Measurements from ENCODE around the gene RPS6KA4. TPM values are rescaled to one million over a fixed set of nuclear protein-coding genes. Genes with fewer than 3 reads are reported as not detected.
A peak's percentile ranks its signal among the peaks of the same experiment; 100 is the strongest.

Gene RPS6KA4
- total RNA-seq, 2 donors from 2014 or later = 13.0 to 22.7 TPM

GRCh38 chr11:64401775-64402174 lies 42.8 kb downstream of the RPS6KA4 start:
- TF ChIP-seq CTCF (IDR thresholded peaks at IDR 0.05) (no peak), POLR2A (IDR thresholded peaks at IDR 0.05) (no peak)
- H3K4me1 ChIP-seq = peaks cover 5% of the 10 kb centered on the region
- no peaks in the 10 kb centered on the region for H3K9me3 ChIP-seq
- no peaks in the 10 kb centered on the region for H3K36me3 ChIP-seq (replicated peaks in 1 of 2; ENCODE audit: insufficient read depth in 1 of 2, low read depth in 2 of 2)
- ATAC-seq = no peak
- H3K27ac ChIP-seq = no peak overlapping the region
- H3K27me3 ChIP-seq = no peaks in the 10 kb centered on the region
- 81 to 92% methylated on average over 7 of the region's 7 CpGs for WGBS, 2 donors
- no peak overlapping the region for H3K4me3 ChIP-seq
- intact Hi-C loops (cut with DNase I) = no loop called here
- no peak for DNase-seq

GRCh38 chr11:64403106-64403505 lies 44.1 kb downstream of the RPS6KA4 start:
- peaks cover 5% of the 10 kb centered on the region for H3K4me1 ChIP-seq
- no peak for TF ChIP-seq CTCF (IDR thresholded peaks at IDR 0.05)
- no peak for TF ChIP-seq POLR2A (IDR thresholded peaks at IDR 0.05)
- WGBS, 2 donors = 75 to 77% methylated on average over 5 of the region's 5 CpGs

GRCh38 chr11:64406221-64406946 lies 47.4 kb downstream of the RPS6KA4 start:
- Histone ChIP-seq H3K4me1 (no peaks in the 10 kb centered on the region), H3K36me3 (replicated peaks in 1 of 2; ENCODE audit: insufficient read depth in 1 of 2, low read depth in 2 of 2) (no peaks in the 10 kb centered on the region), H3K4me3 (no peak overlapping the region), H3K27ac (no peak overlapping the region), H3K9me3 (no peaks in the 10 kb centered on the region), H3K27me3 (no peaks in the 10 kb centered on the region)
- peak; percentile 38 for ATAC-seq
- TF ChIP-seq CTCF (IDR thresholded peaks at IDR 0.05) = no peak
- 39 to 47% methylated on average over 3 to 10 of the region's 10 CpGs for WGBS, 2 donors
- intact Hi-C loops (cut with DNase I) = no loop called here
- DNase-seq = peak in 1 of 4 donors; percentile 33

More at GRCh38 chr11:64403106-64403505, 44.1 kb downstream of the RPS6KA4 start:
- no peak overlapping the region for H3K27ac ChIP-seq
- no peaks in the 10 kb centered on the region for H3K36me3 ChIP-seq (replicated peaks in 1 of 2; ENCODE audit: insufficient read depth in 1 of 2, low read depth in 2 of 2)
- DNase-seq (no peak), ATAC-seq (no peak)
- no peaks in the 10 kb centered on the region for H3K27me3 ChIP-seq
- intact Hi-C loops (cut with DNase I) = no loop called here
- no peaks in the 10 kb centered on the region for H3K9me3 ChIP-seq
- H3K4me3 ChIP-seq = no peak overlapping the region

DNA sequence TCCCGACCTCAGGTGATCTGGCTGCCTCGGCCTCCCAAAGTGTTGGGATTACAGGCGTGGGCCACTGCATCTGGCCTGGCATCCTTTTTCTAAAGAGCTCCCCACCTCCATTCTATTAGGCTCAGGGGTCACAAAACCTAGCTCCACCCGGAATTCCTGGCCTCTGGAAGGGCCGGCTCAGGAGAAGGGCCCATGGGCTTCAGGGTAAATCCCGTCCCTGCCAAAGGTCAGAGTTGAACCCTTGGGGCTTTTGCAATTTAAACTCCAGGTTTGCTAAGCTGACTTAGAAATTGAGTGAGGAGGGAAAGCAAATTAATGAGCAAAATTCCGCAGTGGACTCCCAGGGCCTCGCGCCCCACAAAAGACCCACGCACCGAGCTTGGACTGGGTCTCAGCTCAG lies 48.3 kb downstream of the RPS6KA4 start:
- H3K4me3 ChIP-seq = no peak overlapping the region
- no peaks in the 10 kb centered on the region for H3K36me3 ChIP-seq (replicated peaks in 1 of 2; ENCODE audit: insufficient read depth in 1 of 2, low read depth in 2 of 2)
- ATAC-seq (no peak), DNase-seq (no peak)
- no peak for TF ChIP-seq POLR2A (IDR thresholded peaks at IDR 0.05)
- TF ChIP-seq CTCF (IDR thresholded peaks at IDR 0.05) = no peak
- 75 to 82% methylated on average over 11 of the region's 11 CpGs for WGBS, 2 donors
- H3K27ac ChIP-seq = no peak overlapping the region
- H3K27me3 ChIP-seq = no peaks in the 10 kb centered on the region
- no peaks in the 10 kb centered on the region for H3K9me3 ChIP-seq
- no peaks in the 10 kb centered on the region for H3K4me1 ChIP-seq
- intact Hi-C loops (cut with DNase I) = no loop called here

- TF ChIP-seq POLR2A (IDR thresholded peaks at IDR 0.05) (no peak), CTCF (IDR thresholded peaks at IDR 0.05) (no peak)
- Histone ChIP-seq H3K9me3 (no peaks in the 10 kb centered on the region), H3K36me3 (replicated peaks in 1 of 2; ENCODE audit: insufficient read depth in 1 of 2, low read depth in 2 of 2) (no peaks in the 10 kb centered on the region), H3K4me3 (no peak overlapping the region), H3K27ac (no peak overlapping the region), H3K4me1 (no peaks in the 10 kb centered on the region), H3K27me3 (no peaks in the 10 kb centered on the region)
- ATAC-seq (no peak), DNase-seq (no peak)
- 100% methylated on average over 2 of the region's 2 CpGs for WGBS, 2 donors
- intact Hi-C loops (cut with DNase I) = no loop called here
Observed at GRCh38 chr11:64407630-64408029, 48.7 kb downstream of the RPS6KA4 start.

All from body of pancreas (tissue), 4 donors.